Stimulated activated CD4-positive, alpha-beta T cell treated with anti-CD3 and anti-CD28 coated beads, Interleukin-4, amount 100 ng/mL, for 24 hours (primary cell): ENCODE results near the gene GPR132.

Experiments used
- DNase-seq: peaks from one replicate; pipeline ENCODE4 v3.0.0-alpha.2; 2020

The GPR132 gene

GRCh38 chr14:105019861-105020814, 45.1 kb downstream of the GPR132 start:
- peak; percentile 62 for DNase-seq

GRCh38 chr14:105018414-105018813, 46.8 kb downstream of the GPR132 start:
- DNase-seq = no peak

GRCh38 chr14:105015905-105016304, 49.3 kb downstream of the GPR132 start:
- DNase-seq = no peak

GRCh38 chr14:105015242-105015641, 50.0 kb downstream of the GPR132 start:
- DNase-seq = no peak

GRCh38 chr14:105014631-105015030, 50.6 kb downstream of the GPR132 start:
- DNase-seq = no peak

- DNase-seq = no peak
Observed at GRCh38 chr14:105014032-105014431, 51.2 kb downstream of the GPR132 start.

GRCh38 chr14:105013150-105013785, 52.0 kb downstream of the GPR132 start:
- no peak for DNase-seq

- DNase-seq = no peak
Observed at GRCh38 chr14:105012171-105012985, 52.9 kb downstream of the GPR132 start.

GRCh38 chr14:105011312-105011990, 53.8 kb downstream of the GPR132 start:
- no peak for DNase-seq

GRCh38 chr14:105010891-105011291, 54.3 kb downstream of the GPR132 start:
- DNase-seq = no peak

- no peak for DNase-seq
Observed at GRCh38 chr14:105010106-105010505, 55.1 kb downstream of the GPR132 start.

- DNase-seq = no peak
Observed at GRCh38 chr14:105007593-105008264, 57.5 kb downstream of the GPR132 start.

GRCh38 chr14:105006831-105007592, 58.2 kb downstream of the GPR132 start:
- no peak for DNase-seq

- no peak for DNase-seq
Observed at GRCh38 chr14:105005929-105006830, 59.0 kb downstream of the GPR132 start.

GRCh38 chr14:105005329-105005928, 59.8 kb downstream of the GPR132 start:
- DNase-seq = no peak
